ENCODE data around the gene ZFP92.

DNA sequence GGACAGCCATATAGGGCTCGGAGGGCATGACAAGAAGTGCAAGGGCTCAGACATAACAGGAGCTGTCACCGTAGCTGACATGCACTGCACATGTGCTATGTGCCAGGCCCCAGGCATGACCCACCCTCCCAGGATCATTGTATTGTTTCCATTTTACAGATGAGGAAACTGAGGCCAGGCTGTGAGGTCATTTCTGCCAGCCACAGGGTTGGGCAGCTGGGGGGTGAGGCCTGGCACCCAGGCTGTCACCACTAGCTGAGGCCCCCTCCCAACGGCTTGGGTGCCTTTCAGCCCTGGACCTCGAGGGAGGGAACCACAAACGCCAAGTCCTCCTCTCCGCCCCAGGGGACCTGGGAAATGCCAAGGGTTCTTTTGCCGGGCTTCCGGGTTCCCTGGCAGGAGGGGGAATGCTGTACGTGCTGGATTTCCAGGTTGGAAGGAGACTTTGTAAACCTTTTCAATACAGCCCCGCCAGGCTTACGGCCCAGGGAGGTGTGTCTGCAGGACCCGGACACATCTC, 21.9 kb downstream of the ZFP92 start:
- TF ChIP-seq EP300 (IDR thresholded peaks at IDR 0.05) (no peak), POLR2A (IDR thresholded peaks at IDR 0.05) (no peak)
- TF ChIP-seq, protein P1, sequence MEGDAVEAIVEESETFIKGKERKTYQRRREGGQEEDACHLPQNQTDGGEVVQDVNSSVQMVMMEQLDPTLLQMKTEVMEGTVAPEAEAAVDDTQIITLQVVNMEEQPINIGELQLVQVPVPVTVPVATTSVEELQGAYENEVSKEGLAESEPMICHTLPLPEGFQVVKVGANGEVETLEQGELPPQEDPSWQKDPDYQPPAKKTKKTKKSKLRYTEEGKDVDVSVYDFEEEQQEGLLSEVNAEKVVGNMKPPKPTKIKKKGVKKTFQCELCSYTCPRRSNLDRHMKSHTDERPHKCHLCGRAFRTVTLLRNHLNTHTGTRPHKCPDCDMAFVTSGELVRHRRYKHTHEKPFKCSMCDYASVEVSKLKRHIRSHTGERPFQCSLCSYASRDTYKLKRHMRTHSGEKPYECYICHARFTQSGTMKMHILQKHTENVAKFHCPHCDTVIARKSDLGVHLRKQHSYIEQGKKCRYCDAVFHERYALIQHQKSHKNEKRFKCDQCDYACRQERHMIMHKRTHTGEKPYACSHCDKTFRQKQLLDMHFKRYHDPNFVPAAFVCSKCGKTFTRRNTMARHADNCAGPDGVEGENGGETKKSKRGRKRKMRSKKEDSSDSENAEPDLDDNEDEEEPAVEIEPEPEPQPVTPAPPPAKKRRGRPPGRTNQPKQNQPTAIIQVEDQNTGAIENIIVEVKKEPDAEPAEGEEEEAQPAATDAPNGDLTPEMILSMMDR (IDR thresholded peaks at IDR 0.05) = no peak
